K562 treated with DMSO at 1 percent for 24 hours (cell line): ENCODE measurements around the gene KCNK4. TPM values are rescaled to one million over a fixed set of nuclear protein-coding genes. Genes with fewer than 3 reads are reported as not detected.

Experiments
- total RNA-seq: library from RNA; unstranded; fragments of 300-600 nt; gene quantifications from 2 replicates; pipeline ENCODE4 v1.2.3, GENCODE V29; 2022; ENCODE audit warnings: low read depth; ENCODE audit not compliant: insufficient read depth

Gene KCNK4
- total RNA-seq: not detected in 2 replicates

DNA sequence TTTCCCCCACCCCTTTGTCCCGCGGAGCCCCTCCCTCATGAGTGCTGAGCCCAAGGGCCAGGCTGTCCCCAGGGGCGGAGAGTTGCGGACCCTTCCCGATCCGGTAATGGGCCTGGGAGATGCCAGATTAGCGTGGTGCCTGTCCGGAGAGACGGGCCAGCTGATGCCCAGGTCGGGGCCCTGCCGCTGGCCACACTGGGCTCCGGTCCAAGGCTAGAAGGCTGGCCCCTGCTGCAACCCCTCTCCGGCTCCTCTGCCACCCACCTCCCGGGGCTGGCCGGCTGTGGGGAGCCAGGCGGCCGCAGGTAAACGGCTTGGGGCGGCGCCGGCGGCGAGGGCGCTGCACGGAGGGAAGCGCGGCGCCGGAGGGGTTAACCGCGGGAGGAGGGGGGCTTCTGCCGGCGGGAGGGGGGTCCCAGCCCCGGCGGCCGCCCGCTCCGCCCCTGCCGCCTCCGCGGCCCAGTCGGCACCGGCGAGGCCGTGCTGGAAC is at the start of gene KCNK4:
KCNK4 (plus strand) TSS at position 41 of the 490 bp plus-strand sequence. CDS start 1,717 bp downstream, outside the sequence.

DNA sequence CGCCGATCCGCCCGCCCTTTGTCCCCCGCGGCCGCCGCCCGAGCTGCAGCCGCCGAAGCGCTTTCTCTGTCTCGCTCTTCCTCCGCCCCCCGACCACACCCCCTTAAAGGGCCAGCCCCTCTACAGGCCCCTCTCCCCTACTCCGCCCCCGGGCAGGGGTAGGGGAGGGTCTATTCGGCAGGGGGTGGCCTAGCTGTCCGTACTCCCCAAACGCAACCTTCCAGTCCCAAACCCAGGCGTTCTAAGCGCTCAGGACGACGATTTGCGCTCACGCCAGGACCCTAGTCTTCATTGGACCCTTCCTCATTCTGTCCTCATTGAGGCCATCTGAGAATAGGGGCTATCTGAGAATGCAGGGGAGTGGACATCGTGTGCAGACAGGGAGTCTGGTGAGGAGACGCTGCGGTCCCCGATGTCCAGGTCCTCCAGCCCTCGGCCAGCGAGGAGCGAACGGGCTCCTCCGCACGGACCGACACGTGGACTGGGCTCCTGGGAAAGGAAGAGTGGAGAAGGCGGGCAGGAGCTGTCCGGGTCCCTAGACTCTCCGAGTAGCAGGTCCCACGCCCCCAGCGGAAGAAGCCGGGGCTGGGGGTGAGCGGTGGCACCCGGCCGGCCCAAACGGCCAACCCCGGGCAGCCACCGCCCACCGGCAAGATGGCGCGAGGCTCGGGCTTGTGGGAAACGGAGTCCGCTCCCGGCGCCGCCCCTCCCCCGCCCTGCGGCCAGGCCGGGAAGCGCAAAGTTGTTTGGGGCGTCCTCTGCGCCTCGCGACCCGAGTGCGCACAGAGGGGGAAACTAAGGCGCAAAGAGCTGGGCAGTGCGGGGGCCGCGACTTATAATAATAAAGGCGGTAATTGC is 44.0 kb upstream of the KCNK4 start, which contains the start of gene PPP1R14B:
PPP1R14B (minus strand) TSS at position 73 of the 858 bp plus-strand sequence. CDS start 270 bp downstream, outside the sequence.

DNA sequence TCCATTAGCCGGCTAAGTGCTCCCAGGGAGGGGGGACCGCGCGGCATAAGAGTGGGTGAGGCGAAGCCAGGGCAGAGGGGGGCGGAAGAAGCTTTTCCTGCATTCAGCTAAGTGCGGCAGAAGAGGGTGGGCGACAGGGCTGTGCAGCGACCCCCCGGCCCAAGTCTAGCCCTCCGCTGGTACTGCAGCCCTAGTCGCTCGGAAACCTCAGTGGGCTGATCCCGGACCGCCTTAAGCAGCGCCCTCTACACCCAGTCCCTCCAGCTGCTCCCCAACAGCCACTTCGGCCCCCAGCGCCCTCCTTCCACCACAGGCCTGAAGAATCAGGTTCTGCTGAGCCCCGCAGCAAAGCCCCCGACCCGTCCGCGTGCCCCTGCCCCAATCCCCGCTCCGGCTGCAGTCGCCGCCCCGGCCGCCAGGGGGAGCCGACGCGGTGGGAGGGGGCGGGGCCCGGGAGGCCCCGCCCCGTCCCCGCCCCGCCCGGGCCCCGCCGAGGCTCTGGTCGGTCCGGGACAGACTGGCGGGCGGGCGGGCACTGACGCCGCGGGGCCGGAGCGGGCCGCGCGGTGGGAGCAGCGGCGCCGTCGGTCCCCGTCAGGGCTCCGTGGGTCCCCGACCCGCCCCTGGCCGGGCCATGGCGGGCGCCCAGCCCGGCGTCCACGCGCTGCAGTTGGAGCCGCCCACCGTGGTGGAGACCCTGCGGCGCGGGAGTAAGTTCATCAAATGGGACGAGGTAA is 39.9 kb upstream of the KCNK4 start, which contains the start of gene PLCB3:
PLCB3 (plus strand) TSS at position 515 of the 737 bp plus-strand sequence; CDS start at position 635, 120 bp downstream.

DNA sequence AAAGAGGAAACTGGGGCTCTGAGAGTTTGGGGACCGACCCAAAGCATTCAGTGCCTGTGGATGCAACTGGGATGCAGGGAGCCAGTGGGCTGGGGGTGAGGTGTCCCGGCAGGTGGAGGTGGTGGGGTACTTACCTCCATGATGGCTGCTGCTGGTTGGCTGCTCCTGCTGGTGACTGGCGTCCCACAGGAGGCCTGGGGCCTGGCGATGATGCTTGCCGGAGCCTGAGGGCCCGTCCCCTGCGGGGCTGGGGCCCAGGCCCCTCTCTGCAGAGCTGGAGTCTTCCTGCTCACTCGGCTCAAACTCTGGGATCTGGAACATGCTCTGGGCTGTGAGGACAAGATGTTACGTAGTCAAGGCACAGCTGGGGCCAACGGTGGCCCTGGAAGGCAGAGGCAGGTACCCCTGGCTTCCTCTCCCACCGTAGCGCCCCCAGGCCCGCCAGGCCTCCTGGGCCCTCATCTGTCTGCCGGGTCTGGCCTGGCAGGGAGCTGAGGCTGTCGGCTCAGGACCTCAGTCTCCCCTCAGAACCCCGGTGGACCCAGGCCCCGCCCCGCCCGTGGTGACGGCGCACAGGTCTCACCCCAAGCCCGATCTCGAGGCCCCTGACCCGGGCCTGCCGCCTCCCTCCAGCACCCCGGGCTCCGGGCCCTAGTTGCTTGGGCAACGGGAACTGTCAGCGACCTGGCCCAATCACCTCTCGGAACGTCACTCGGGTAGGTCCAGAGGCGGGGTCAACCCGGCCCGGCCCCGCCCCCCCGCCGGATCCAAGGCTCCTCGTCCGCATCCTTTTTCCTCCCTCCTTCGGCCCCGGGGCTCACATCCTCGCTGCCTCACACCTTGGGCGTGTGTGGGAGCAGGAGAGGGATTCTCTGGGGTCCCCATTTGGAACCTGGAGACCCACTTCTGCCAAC is 6.8 kb upstream of the KCNK4 start, which contains the start of gene BAD:
BAD (minus strand) TSS at position 618 of the 914 bp plus-strand sequence; CDS start at position 321, 297 bp downstream.

DNA sequence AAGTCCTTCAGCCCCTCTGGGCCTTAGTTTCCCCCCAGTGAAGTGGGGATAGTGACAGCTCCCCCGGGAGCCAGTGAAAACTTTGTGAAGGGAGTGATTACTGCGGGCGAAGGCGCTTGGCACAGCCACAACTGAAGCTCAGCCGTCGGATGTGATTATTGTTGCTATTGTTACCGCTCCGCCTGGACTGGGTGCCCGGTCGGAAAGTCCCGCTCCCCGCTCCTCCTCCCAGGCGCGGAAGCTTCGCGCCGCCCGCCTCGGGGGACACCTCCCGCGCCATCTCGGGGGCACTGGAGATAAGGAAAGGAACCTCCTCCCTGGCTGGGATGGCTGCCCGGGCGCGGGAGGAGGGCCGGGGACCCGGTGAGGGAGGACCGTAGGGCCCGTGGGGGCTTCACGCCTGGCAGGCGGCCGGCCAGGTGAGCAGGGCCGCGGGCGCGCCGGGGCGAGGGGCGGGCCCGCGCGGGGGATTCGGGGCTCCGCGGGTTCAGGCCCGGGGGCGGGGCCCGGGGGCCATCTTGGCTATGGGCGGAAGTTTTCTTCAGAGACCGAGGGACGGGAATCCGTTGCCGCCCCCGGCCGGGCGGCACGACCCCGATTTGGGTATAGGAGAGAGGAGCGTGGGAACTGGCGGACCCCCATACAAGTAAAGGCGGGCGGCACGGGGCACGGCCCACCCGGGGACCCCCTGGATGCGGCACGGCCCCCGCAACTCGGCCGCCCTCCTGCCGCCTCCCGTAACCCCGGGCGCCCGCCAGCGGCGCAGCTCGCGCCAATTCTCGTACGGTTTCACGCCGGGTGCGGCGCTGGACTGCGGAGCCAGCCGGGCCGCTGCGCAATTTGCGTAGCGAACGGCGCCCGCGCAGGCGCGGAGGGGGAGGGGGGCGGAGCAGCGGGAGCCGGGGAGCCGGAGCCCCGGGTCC is 5.9 kb upstream of the KCNK4 start, which contains the start of gene GPR137:
GPR137 (plus strand) TSS at position 887 of the 923 bp plus-strand sequence. CDS start 677 bp downstream, outside the sequence.

DNA sequence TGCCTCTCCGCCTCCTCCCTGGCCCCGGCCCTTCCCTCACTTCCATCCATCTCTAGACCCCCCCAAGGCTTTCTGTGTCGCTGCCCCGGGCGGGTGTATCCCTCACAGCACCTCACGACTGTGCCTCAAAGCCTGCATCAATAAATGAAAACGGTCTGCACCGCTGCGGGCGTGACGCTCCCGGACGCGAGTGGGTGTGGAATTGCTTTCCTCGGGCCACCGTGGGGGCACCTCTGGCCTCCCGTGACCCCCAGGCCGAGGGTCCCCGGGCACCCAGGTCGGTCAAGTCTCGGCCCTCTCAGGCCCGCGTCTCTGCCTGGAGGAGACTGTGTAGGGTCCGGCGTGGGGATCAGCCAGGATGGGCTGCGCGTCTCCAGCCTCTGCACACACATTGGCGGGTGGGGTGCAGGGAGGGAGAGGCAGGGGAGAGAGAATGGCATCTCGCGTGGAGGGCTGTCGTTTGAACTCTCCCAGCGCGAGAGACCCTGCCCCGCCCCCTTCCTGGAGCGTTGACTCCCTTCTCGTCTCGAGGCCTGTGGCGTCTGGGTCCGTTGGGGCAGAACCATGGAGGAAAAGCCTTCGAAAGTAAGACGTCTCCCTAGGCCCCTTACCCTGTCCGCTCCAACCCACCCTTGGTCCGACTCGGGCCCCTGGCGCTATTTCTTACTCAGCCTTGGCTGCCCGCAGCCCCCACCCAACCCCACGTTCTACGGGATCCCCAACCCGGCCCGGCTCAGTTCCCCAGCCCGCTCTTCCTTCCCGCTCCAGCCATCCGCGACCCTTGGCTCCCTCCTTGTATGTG is 8.9 kb downstream of the KCNK4 start, which contains the start of gene CATSPERZ:
CATSPERZ (plus strand) TSS at position 512 of the 802 bp plus-strand sequence; CDS start at position 565, 53 bp downstream.

DNA sequence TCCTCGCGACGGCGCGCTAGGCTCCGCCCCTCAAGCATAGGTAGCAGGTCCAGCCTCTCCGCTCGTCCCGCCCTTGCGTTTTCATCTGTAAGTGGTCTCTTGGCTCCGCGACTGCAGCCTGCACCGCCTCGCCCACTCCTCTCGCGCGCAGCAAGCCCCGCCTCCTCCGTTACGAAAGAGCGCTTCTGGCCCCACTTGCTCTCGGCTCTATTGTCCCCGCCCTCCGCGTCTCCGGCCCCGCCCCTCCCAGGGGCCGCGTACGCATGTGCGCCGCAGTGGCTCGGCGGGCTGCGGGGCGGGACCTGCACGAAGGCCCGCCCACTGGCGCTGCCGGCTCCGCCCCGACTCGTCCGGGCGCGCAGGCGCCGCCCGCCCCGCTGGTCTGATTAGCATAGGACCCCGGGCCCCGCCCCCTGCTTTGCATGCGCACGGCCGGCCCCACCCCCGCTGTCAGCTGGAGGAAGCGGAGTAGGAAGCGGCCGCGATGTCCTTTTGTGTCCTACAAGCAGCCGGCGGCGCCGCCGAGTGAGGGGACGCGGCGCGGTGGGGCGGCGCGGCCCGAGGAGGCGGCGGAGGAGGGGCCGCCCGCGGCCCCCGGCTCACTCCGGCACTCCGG is 14.1 kb downstream of the KCNK4 start, which contains the start of gene ESRRA:
ESRRA (plus strand) TSS at position 450 of the 616 bp plus-strand sequence. CDS start 1,656 bp downstream, outside the sequence.

DNA sequence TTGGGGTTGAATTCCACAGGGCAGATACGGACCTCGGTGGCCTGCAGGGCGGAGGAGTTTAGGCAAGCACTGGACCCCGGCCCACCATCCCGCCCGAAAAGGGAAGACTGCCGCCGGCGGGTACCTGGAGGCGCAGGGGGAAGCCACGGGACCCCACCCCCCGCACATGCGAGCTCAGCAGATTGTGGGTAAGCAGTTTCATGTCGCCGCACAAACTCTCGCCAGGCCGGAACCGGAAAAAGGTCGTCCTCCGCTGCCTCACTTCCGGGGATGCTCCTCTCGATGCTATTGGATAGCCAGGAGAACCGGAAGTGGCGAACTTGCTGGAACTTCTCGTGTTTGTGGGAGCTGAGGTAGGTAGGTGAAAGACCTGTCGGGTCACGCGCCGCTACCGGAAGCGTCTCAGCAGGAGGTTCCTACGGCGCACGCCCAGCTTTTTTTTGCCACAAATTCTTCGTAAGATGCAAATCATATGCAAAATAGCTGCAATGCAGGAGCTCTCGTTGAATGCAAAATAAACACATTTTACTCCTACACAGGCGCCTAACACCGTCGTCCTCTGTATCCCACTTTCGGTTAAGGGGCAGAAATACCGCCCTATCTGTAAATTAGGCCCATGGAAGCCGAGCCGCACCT is 26.3 kb downstream of the KCNK4 start, which contains the start of gene TRMT112:
TRMT112 (minus strand) TSS at position 235 of the 636 bp plus-strand sequence; CDS start at position 202, 33 bp downstream.

DNA sequence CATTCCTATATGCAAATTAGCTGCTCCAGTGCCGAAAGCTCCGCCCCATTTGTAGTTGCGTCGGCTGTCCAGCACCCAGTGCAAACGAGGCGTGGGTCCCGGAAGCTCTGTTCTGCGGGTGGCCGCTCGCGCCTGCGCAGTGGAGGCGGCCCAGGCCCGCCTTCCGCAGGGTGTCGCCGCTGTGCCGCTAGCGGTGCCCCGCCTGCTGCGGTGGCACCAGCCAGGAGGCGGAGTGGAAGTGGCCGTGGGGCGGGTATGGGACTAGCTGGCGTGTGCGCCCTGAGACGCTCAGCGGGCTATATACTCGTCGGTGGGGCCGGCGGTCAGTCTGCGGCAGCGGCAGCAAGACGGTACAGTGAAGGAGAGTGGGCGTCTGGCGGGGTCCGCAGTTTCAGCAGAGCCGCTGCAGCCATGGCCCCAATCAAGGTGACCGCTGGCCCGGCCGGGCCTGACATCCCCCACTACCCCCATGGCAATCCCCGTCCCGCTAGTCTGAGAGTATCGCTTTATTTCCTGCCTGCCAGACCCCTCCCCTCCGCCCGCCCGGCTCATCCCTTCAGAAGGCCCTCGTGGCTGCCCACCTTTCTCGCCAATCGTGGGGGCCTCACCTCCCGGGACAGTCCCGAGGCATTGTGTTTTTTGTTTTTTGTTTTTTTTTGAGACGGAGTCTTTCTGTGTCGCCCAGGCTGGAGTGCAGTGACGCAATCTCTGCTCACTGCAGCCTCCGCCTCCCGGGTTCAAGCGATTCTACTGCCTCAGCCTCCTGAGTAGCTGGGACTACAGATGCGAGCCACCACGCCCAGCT is 27.1 kb downstream of the KCNK4 start, which contains the start of gene PRDX5:
PRDX5 (plus strand) TSS at position 161 of the 805 bp plus-strand sequence; CDS start at position 256, 95 bp downstream.

DNA sequence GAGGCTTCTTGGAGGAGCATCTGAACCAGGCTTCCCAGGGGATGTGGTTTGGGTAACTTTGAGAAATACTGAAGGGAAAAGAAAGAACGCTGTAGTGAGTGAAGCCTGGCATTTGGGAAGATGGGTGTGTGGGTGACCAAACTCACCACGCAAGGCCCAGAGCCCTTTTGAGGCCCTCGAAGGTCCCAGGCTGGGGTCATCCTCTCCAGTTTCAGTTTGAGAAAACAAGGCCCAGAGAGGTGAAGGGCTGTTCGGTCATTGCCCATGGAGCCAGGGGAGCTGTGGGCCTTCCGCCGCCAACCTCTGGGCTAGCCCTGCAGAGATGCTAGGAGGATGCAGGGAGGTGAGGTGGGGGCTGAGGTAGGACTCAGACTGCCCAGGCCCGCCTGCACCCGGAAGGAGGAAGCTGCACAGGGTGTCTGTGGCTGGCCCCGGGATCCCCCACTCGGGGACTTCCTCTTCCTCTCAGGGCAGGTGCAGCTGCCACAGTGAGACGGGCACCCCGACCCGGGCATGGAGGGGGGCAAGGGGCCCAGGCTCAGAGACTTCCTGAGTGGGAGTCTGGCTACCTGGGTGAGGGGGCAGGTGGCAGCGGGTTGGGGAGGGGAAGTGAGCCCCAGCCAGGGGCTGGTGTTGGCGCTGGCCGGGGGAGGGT is 48.8 kb downstream of the KCNK4 start, which contains the start of gene CCDC88B:
CCDC88B (plus strand) TSS at position 451 of the 655 bp plus-strand sequence; CDS start at position 514, 63 bp downstream.

Other genes with a start within 250 kb of the KCNK4 start
- 74.0 and 92.1 TPM in 2 replicates for gene MACROD1, start 125.2 kb upstream of the KCNK4 start, total RNA-seq
- gene STIP1, start 105.1 kb upstream of the KCNK4 start, total RNA-seq: 258 and 264 TPM in 2 replicates
- 99.5 and 134 TPM in 2 replicates for gene FERMT3, start 84.6 kb upstream of the KCNK4 start, total RNA-seq
- gene TRPT1, start 65.1 kb upstream of the KCNK4 start, total RNA-seq: 72.1 and 77.0 TPM in 2 replicates
- gene NUDT22, start 65.0 kb upstream of the KCNK4 start, total RNA-seq: 101 and 111 TPM in 2 replicates
- gene DNAJC4, start 60.8 kb upstream of the KCNK4 start, total RNA-seq: 89.8 and 99.8 TPM in 2 replicates
- 94.9 and 104 TPM in 2 replicates for gene VEGFB, start 56.7 kb upstream of the KCNK4 start, total RNA-seq
- gene FKBP2, start 50.2 kb upstream of the KCNK4 start, total RNA-seq: 137 and 160 TPM in 2 replicates
- gene PPP1R14B, start 44.4 kb upstream of the KCNK4 start, total RNA-seq: 132 and 144 TPM in 2 replicates
- 31.5 and 33.2 TPM in 2 replicates for gene PLCB3, start 39.8 kb upstream of the KCNK4 start, total RNA-seq
- 91.4 and 115 TPM in 2 replicates for gene BAD, start 6.6 kb upstream of the KCNK4 start, total RNA-seq
- 72.8 and 80.0 TPM in 2 replicates for gene GPR137, start 5.5 kb upstream of the KCNK4 start, total RNA-seq
- 1.5 and 3.7 TPM in 2 replicates for gene CATSPERZ, start 9.1 kb downstream of the KCNK4 start, total RNA-seq
- gene ESRRA, start 14.2 kb downstream of the KCNK4 start, total RNA-seq: 92.4 and 101 TPM in 2 replicates
- gene TRMT112, start 26.3 kb downstream of the KCNK4 start, total RNA-seq: 362 and 373 TPM in 2 replicates
- gene PRDX5, start 26.8 kb downstream of the KCNK4 start, total RNA-seq: 542 and 543 TPM in 2 replicates
- 16.6 and 17.1 TPM in 2 replicates for gene CCDC88B, start 48.9 kb downstream of the KCNK4 start, total RNA-seq
- gene RPS6KA4, start 67.9 kb downstream of the KCNK4 start, total RNA-seq: 30.9 and 35.9 TPM in 2 replicates